Endothelial cell (in vitro differentiated cells): Measurements from ENCODE around the gene ARID1A. TPM values are rescaled to one million over a fixed set of nuclear protein-coding genes. Genes with fewer than 3 reads are reported as not detected.

Experiments used
- DNase-seq: peaks from one replicate; pipeline ENCODE4 v3.0.0; 2021; ENCODE audit warnings: low spot score
- H3K27ac Mint-ChIP-seq: one replicate; pipeline ENCODE4 v1.8.0; 2021; ENCODE audit warnings: mixed read lengths, inconsistent platforms; ENCODE audit not compliant: unreplicated experiment
- H3K27me3 Mint-ChIP-seq: one replicate; pipeline ENCODE4 v1.8.0; 2021; ENCODE audit warnings: mild to moderate bottlenecking, moderate library complexity, mixed read lengths, inconsistent platforms; ENCODE audit not compliant: unreplicated experiment
- H3K36me3 Mint-ChIP-seq: one replicate; pipeline ENCODE4 v1.8.0; 2021; ENCODE audit warnings: mild to moderate bottlenecking, low read depth, mixed read lengths, inconsistent platforms; ENCODE audit not compliant: unreplicated experiment
- H3K4me1 Mint-ChIP-seq: one replicate; pipeline ENCODE4 v1.8.0; 2021; ENCODE audit warnings: mild to moderate bottlenecking, mixed read lengths, inconsistent platforms; ENCODE audit not compliant: unreplicated experiment
- H3K4me3 Mint-ChIP-seq: one replicate; pipeline ENCODE4 v1.8.0; 2021; ENCODE audit warnings: mild to moderate bottlenecking, mixed read lengths, inconsistent platforms; ENCODE audit not compliant: unreplicated experiment
- H3K9me3 Mint-ChIP-seq: one replicate; pipeline ENCODE4 v1.8.0; 2021; ENCODE audit warnings: mixed read lengths, inconsistent platforms; ENCODE audit not compliant: unreplicated experiment
- total RNA-seq: library from RNA; stranded (reverse); fragmentation: NEBNext Ultra II Directional; extraction: Animal tissue kit (Norgen Biotek cat#: 25700); gene quantifications from one replicate; pipeline ENCODE4 v1.2.1, GENCODE V29; 2021; ENCODE audit not compliant: unreplicated experiment
- TF ChIP-seq, protein P1 (sequence below): fragments of 200-600 bp; sonication (generic); IDR thresholded peaks from one replicate; pipeline ENCODE4 v1.5.0; 2021; ENCODE audit warnings: antibody characterized with exemption; ENCODE audit not compliant: unreplicated experiment

Gene ARID1A
- total RNA-seq, 1 donor from 2014 or later: 115 TPM

GRCh38 chr1:26700711-26701110 is 4.9 kb downstream of the ARID1A start:
- TF ChIP-seq, protein P1, sequence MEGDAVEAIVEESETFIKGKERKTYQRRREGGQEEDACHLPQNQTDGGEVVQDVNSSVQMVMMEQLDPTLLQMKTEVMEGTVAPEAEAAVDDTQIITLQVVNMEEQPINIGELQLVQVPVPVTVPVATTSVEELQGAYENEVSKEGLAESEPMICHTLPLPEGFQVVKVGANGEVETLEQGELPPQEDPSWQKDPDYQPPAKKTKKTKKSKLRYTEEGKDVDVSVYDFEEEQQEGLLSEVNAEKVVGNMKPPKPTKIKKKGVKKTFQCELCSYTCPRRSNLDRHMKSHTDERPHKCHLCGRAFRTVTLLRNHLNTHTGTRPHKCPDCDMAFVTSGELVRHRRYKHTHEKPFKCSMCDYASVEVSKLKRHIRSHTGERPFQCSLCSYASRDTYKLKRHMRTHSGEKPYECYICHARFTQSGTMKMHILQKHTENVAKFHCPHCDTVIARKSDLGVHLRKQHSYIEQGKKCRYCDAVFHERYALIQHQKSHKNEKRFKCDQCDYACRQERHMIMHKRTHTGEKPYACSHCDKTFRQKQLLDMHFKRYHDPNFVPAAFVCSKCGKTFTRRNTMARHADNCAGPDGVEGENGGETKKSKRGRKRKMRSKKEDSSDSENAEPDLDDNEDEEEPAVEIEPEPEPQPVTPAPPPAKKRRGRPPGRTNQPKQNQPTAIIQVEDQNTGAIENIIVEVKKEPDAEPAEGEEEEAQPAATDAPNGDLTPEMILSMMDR: no peak
- Mint-ChIP-seq H3K27me3 (no peaks in the 10 kb centered on the region), H3K4me1 (peaks cover 13% of the 10 kb centered on the region), H3K36me3 (no peaks in the 10 kb centered on the region), H3K9me3 (no peaks in the 10 kb centered on the region), H3K4me3 (no peak overlapping the region), H3K27ac (peak overlapping the region; percentile 58)
- no peak for DNase-seq

DNA sequence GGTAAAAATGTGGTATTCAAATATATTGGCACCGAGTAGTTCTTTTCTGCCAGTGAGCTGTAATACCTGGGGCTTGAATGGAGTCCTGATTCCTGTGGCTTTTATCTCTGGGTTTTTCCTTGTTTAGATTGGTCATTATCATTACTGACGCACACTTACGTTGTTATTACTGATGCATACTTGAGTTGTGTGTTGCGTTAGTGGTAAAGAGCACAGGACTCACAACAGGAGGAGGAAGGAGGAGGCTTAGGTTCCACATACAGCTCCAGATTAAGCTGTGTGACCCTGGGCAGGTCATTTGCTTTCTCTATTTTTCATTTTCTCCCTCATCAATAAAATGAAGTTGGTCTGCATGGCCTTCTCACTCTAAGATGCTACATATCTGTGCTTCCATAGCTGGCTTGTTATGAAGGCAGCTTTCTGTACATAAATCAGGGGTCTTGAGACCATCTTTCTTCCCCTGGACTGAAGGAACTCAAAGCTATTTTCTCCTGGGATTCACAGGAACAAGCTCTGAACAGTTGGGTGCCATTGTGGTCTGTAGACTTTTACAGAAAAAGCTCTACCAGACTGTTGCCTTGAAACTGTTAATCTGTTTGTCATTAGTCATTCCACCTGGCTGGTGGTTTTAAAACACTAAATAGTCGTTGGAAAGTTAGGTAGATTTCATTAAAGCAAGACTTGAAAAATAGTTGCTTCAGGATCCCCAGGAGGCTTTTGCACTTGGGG is 5.6 kb downstream of the ARID1A start:
- H3K27ac Mint-ChIP-seq: no peak overlapping the region
- H3K4me1 Mint-ChIP-seq: peaks cover 19% of the 10 kb centered on the region
- H3K27me3 Mint-ChIP-seq: no peaks in the 10 kb centered on the region
- H3K9me3 Mint-ChIP-seq: no peaks in the 10 kb centered on the region
- TF ChIP-seq, protein P1: no peak
- no peak for DNase-seq
- no peaks in the 10 kb centered on the region for H3K36me3 Mint-ChIP-seq
- H3K4me3 Mint-ChIP-seq: no peak overlapping the region

DNA sequence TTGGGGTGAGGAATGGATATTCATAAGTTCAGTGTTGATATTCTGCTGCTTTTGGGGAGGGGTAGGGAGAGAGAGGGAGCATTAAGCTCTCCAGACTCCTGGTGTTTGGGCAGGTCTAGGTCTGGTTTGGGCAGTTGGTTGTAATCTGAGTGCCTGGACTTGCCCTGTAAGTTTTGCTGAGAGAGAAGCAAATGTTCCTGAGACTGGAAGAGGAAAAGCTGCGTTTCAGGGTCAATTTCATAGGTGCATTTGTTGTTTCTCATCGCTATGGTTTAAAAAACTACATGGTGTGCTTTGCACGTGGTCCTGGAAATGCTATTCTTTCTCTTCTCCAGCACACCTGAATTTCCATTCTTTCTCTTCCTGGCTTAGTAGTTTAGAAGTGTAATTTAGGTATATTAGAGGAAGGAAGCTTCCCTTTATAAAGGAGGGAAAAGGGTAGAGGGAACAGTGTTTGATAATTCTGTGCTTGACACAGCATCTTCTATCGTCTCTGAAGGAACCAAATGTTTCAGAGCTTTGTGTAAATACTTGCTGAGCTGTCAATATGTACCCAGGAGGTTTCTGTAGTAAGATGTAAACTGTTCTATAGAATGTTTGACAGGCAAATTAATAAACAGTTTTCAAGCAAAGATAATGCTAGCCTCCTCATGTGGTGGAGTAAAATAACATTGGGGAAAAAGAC is 6.3 kb downstream of the ARID1A start:
- Mint-ChIP-seq H3K36me3 (no peaks in the 10 kb centered on the region), H3K27me3 (no peaks in the 10 kb centered on the region), H3K9me3 (no peaks in the 10 kb centered on the region), H3K4me1 (peaks cover 23% of the 10 kb centered on the region), H3K27ac (no peak overlapping the region), H3K4me3 (no peak overlapping the region)
- no peak for DNase-seq
- TF ChIP-seq, protein P1: no peak

GRCh38 chr1:26702680-26703038 is 6.8 kb downstream of the ARID1A start:
- Mint-ChIP-seq H3K4me3 (no peak overlapping the region), H3K36me3 (no peaks in the 10 kb centered on the region), H3K9me3 (no peaks in the 10 kb centered on the region), H3K27ac (no peak overlapping the region), H3K4me1 (peaks cover 23% of the 10 kb centered on the region), H3K27me3 (no peaks in the 10 kb centered on the region)
- DNase-seq: no peak
- TF ChIP-seq, protein P1: no peak

- Mint-ChIP-seq H3K4me1 (peaks cover 23% of the 10 kb centered on the region), H3K9me3 (no peaks in the 10 kb centered on the region), H3K36me3 (no peaks in the 10 kb centered on the region), H3K27me3 (no peaks in the 10 kb centered on the region), H3K4me3 (no peak overlapping the region), H3K27ac (peak overlapping the region; percentile 61)
- TF ChIP-seq, protein P1: no peak
- no peak for DNase-seq
Observed at GRCh38 chr1:26703478-26703877, 7.7 kb downstream of the ARID1A start.
